Activated CD8-positive, alpha-beta memory T cell treated with anti-CD3 and anti-CD28 coated beads for 1 hour (primary cell): ENCODE data around the gene ZDHHC6.
"Not testable (repeated sequence)": the region's sequence is repeated elsewhere in the genome, so short reads cannot be mapped to it uniquely, and the experiment has no call there.

Source experiments
- DNase-seq, 2 donors: peaks; one replicate each; pipeline ENCODE4 v3.0.0-alpha.2; 2020; ENCODE audit warnings: low read depth in 1 of 2; ENCODE audit errors: extremely low read depth in 1 of 2

The ZDHHC6 gene

GRCh38 chr10:112446055-112446854 is 459 bp downstream of the ZDHHC6 start:
- DNase-seq, result no peak

GRCh38 chr10:112442063-112442462 is 4.7 kb downstream of the ZDHHC6 start:
- DNase-seq, result no peak

- no peak for DNase-seq
Measured at GRCh38 chr10:112441520-112441919, 5.2 kb downstream of the ZDHHC6 start.

- DNase-seq, result no peak
Measured at GRCh38 chr10:112438356-112438755, 8.4 kb downstream of the ZDHHC6 start.

GRCh38 chr10:112434988-112435619 is 11.6 kb downstream of the ZDHHC6 start:
- DNase-seq, result no peak

- no peak for DNase-seq
Measured at GRCh38 chr10:112433136-112433535, 13.6 kb downstream of the ZDHHC6 start.

GRCh38 chr10:112429654-112430230 is 17.0 kb downstream of the ZDHHC6 start:
- DNase-seq, result no peak

GRCh38 chr10:112429147-112429546 is 17.6 kb downstream of the ZDHHC6 start:
- no peak for DNase-seq

- no peak for DNase-seq
Measured at GRCh38 chr10:112426111-112426510, 20.6 kb downstream of the ZDHHC6 start.

GRCh38 chr10:112424651-112425050 is 22.1 kb downstream of the ZDHHC6 start:
- no peak for DNase-seq

- DNase-seq, result no peak
Measured at GRCh38 chr10:112421731-112422130, 25.0 kb downstream of the ZDHHC6 start.

GRCh38 chr10:112412696-112413095 is 34.0 kb downstream of the ZDHHC6 start:
- no peak for DNase-seq

GRCh38 chr10:112409755-112410154 is 37.0 kb downstream of the ZDHHC6 start:
- no peak for DNase-seq

GRCh38 chr10:112409299-112409698 is 37.4 kb downstream of the ZDHHC6 start:
- DNase-seq, result no peak

GRCh38 chr10:112407696-112408095 is 39.0 kb downstream of the ZDHHC6 start:
- DNase-seq, result no peak

- not testable (repeated sequence) for DNase-seq
Measured at GRCh38 chr10:112406806-112407205, 39.9 kb downstream of the ZDHHC6 start.

GRCh38 chr10:112404617-112405016 is 42.1 kb downstream of the ZDHHC6 start:
- no peak for DNase-seq

GRCh38 chr10:112402917-112403316 is 43.8 kb downstream of the ZDHHC6 start:
- DNase-seq, result no peak

- no peak for DNase-seq
Measured at GRCh38 chr10:112397592-112397991, 49.1 kb downstream of the ZDHHC6 start.

GRCh38 chr10:112395809-112396530 is 50.7 kb downstream of the ZDHHC6 start:
- DNase-seq, result no peak

GRCh38 chr10:112394475-112394875 is 52.2 kb downstream of the ZDHHC6 start:
- no peak for DNase-seq
